ENCODE measurements around the gene LACTB. TPM values are rescaled to one million over a fixed set of nuclear protein-coding genes. Genes with fewer than 3 reads are reported as not detected.
A peak's percentile ranks its signal among the peaks of the same experiment; 100 is the strongest.

LACTB gene
- total and polyA plus RNA-seq, 2 of the 4 experiments (the other 2 are of a cell fraction), result 12.9 to 32.7 TPM

GRCh38 chr15:63166219-63166618 lies 44.6 kb downstream of the LACTB start:
- Histone ChIP-seq H2AFZ (replicated peaks; ENCODE audit: low read length, poor library complexity) (no peak overlapping the region), H4K8ac (ENCODE audit: low read depth in 2 of 2, low read length in 2 of 2) (0 out of 4 replicates have a peak overlapping the region, but pooled peaks of 1 of the 2 experiments have one; percentile 1), H3K4me1 (ENCODE audit: control insufficient read depth, insufficient read depth, low read length) (peaks cover 9% of the 10 kb centered on the region), H3K27ac (ENCODE audit: insufficient read depth, low read length) (no peak overlapping the region), H3K4me3 (ENCODE audit: insufficient read depth, low read depth, low read length) (no peak overlapping the region), H2BK120ac (ENCODE audit: low read depth, low read length) (peak overlapping the region; percentile 45), H4K5ac (ENCODE audit: low read depth, low read length) (peak overlapping the region; percentile 38; the same call in 1 of the 2 replicates), H2BK5ac (ENCODE audit: low read depth, low read length, poor library complexity, severe bottlenecking) (peak overlapping the region; percentile 40), H3K9me3 (ENCODE audit: control insufficient read depth, insufficient read depth, low read length) (no peaks in the 10 kb centered on the region), H2BK20ac (ENCODE audit: low read depth, low read length) (no peak overlapping the region), H3K23ac (ENCODE audit: low read depth, low read length) (no peak overlapping the region), H2AK9ac (replicated peaks; ENCODE audit: low read depth, low read length, poor library complexity) (no peak overlapping the region), H3K14ac (replicated peaks; ENCODE audit: low read depth, low read length) (no peak overlapping the region), H3K9ac (ENCODE audit: low read depth, low read length) (no peak overlapping the region), H4K20me1 (ENCODE audit: insufficient read depth, low read length) (no peaks in the 10 kb centered on the region), H3K9me1 (ENCODE audit: insufficient read depth, low read length) (no peaks in the 10 kb centered on the region), H3K4me2 (ENCODE audit: low read depth, low read length) (no peak overlapping the region), H3K27me3 (ENCODE audit: control insufficient read depth, insufficient read depth, low read length) (no peaks in the 10 kb centered on the region), H3K36me3 (ENCODE audit: control insufficient read depth, insufficient read depth, low read length) (no peaks in the 10 kb centered on the region), H3K56ac (ENCODE audit: extremely low read depth, insufficient read depth, low read length) (no peak overlapping the region), H4K91ac (ENCODE audit: insufficient read depth, low read depth, low read length) (peak overlapping the region; percentile 14; the same call in 1 of the 2 replicates), H2BK15ac (ENCODE audit: low read depth, low read length) (peak overlapping the region; percentile 76; the same call in 2 of the 3 replicates), H3K79me1 (ENCODE audit: low read depth in 1 of 2, low read length in 2 of 2) (no peaks in the 10 kb centered on the region), H3K18ac (ENCODE audit: low read depth, low read length) (peak overlapping the region; percentile 57), H2AK5ac (ENCODE audit: low read depth, low read length) (no peak overlapping the region), H3K4ac (ENCODE audit: low read depth, low read length) (peak overlapping the region; percentile 12)
- dilution Hi-C loops (cut with HindIII; ENCODE audit: low sequenced_read_pairs, unreplicated experiment) (no loop called here), in situ Hi-C loops (cut with MboI; ENCODE audit: low sequenced_read_pairs) (loop anchor here (25.0 kb wide), 1 partner anchor 246 kb away; no protein-coding TSS in a partner anchor), intact Hi-C loops (cut with micrococcal nuclease) (no loop called here)
- CTCF ChIA-PET, result interaction anchor here (0.6 to 1.5 kb wide), 2 partner anchors 65 to 220 kb away, joined by 3 to 5 read pairs; no protein-coding TSS in a partner anchor
- ATAC-seq (ENCODE audit: low read depth) (no peak), DNase-seq (no peak)
- TF ChIP-seq, protein P1, sequence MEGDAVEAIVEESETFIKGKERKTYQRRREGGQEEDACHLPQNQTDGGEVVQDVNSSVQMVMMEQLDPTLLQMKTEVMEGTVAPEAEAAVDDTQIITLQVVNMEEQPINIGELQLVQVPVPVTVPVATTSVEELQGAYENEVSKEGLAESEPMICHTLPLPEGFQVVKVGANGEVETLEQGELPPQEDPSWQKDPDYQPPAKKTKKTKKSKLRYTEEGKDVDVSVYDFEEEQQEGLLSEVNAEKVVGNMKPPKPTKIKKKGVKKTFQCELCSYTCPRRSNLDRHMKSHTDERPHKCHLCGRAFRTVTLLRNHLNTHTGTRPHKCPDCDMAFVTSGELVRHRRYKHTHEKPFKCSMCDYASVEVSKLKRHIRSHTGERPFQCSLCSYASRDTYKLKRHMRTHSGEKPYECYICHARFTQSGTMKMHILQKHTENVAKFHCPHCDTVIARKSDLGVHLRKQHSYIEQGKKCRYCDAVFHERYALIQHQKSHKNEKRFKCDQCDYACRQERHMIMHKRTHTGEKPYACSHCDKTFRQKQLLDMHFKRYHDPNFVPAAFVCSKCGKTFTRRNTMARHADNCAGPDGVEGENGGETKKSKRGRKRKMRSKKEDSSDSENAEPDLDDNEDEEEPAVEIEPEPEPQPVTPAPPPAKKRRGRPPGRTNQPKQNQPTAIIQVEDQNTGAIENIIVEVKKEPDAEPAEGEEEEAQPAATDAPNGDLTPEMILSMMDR (conservative IDR thresholded peaks at IDR 0.05; ENCODE audit: low read depth, low read length), result 0 out of 2 replicates have a peak, but pooled peaks have one; percentile 11
- TF ChIP-seq MAFK (IDR thresholded peaks at IDR 0.05; ENCODE audit: low read depth, low read length), result no peak
- no TSS peak for BruUV-seq (replicated peaks)
- WGBS, 2 experiments (ENCODE audit: extremely low coverage in 2 of 2, insufficient read length in 1 of 2), result no CpG with 5 or more reads among the region's 2 CpGs
- POLR2A ChIA-PET (ENCODE audit: unreplicated experiment), result no interaction called here

Measured in IMR-90 (cell line).